RWPE2 (cell line): Measurements from ENCODE around the gene ZC3H8.

Experiments
- ATAC-seq: fragments of 200-7000 bp; cut with Tn5 transposase; 3 replicates; pipeline ENCODE4 v1.9.1; 2021; ENCODE audit warnings: low read depth
- DNase-seq: peaks from one replicate; pipeline ENCODE4 v3.0.0-alpha.2; 2020; ENCODE audit warnings: low spot score
- H3K27ac ChIP-seq: fragments of 450-650 bp; 2 replicates; pipeline ENCODE4 v1.5.1; 2017; ENCODE audit warnings: mild to moderate bottlenecking; ENCODE audit not compliant: poor library complexity, severe bottlenecking
- H3K27me3 ChIP-seq: fragments of 250-450 bp; sonication (Bioruptor Pico); 2 replicates; pipeline ENCODE4 v1.5.1; 2021; ENCODE audit warnings: mild to moderate bottlenecking, moderate library complexity; ENCODE audit not compliant: insufficient read depth, poor library complexity, severe bottlenecking
- H3K36me3 ChIP-seq: fragments of 250-450 bp; sonication (Bioruptor Pico); 2 replicates; pipeline ENCODE4 v1.5.1; 2020; ENCODE audit warnings: low read depth, mild to moderate bottlenecking, moderate library complexity
- H3K4me1 ChIP-seq: fragments of 250-450 bp; sonication (Bioruptor Pico); 2 replicates; pipeline ENCODE4 v1.5.1; 2021; ENCODE audit warnings: mild to moderate bottlenecking, moderate library complexity; ENCODE audit not compliant: insufficient read depth, poor library complexity, severe bottlenecking
- H3K4me3 ChIP-seq: fragments of 250-450 bp; sonication (Bioruptor Pico); 2 replicates; pipeline ENCODE4 v1.5.1; 2021; ENCODE audit warnings: mild to moderate bottlenecking, moderate library complexity; ENCODE audit not compliant: severe bottlenecking
- H3K9me3 ChIP-seq: fragments of 250-450 bp; sonication (Bioruptor Pico); 2 replicates; pipeline ENCODE4 v1.5.1; 2021; ENCODE audit warnings: mild to moderate bottlenecking, moderate library complexity; ENCODE audit not compliant: severe bottlenecking
- TF ChIP-seq, protein P1 (sequence below): fragments of 450-650 bp; IDR thresholded peaks from one replicate; pipeline ENCODE4 v1.5.1; 2017; ENCODE audit warnings: mild to moderate bottlenecking, moderate library complexity; ENCODE audit not compliant: poor library complexity, severe bottlenecking

Gene ZC3H8

DNA sequence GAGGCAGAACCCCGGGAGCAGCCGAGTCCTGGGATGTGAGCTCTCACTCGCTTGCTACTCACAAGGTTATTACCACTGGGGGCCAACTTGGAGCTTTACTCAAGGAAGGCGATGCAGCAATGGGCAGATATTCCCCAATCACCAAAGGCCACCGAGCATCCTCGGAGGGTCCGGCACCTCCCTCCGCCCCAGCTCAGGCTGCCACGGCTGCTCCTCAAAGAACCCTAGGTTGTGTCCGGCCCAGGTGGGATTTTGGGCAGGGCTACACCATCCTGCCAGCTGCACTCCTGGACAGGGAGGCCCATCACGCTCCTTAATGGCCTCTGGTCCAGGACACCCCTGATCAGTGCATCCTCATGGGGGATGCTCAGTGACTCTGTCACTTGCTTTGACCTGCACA, 91.9 kb downstream of the ZC3H8 start:
- Histone ChIP-seq H3K27me3 (no peaks in the 10 kb centered on the region), H3K9me3 (no peaks in the 10 kb centered on the region), H3K4me3 (no peak overlapping the region), H3K4me1 (no peaks in the 10 kb centered on the region), H3K36me3 (no peaks in the 10 kb centered on the region), H3K27ac (no peak overlapping the region)
- ATAC-seq = no peak
- DNase-seq = no peak
- TF ChIP-seq, protein P1, sequence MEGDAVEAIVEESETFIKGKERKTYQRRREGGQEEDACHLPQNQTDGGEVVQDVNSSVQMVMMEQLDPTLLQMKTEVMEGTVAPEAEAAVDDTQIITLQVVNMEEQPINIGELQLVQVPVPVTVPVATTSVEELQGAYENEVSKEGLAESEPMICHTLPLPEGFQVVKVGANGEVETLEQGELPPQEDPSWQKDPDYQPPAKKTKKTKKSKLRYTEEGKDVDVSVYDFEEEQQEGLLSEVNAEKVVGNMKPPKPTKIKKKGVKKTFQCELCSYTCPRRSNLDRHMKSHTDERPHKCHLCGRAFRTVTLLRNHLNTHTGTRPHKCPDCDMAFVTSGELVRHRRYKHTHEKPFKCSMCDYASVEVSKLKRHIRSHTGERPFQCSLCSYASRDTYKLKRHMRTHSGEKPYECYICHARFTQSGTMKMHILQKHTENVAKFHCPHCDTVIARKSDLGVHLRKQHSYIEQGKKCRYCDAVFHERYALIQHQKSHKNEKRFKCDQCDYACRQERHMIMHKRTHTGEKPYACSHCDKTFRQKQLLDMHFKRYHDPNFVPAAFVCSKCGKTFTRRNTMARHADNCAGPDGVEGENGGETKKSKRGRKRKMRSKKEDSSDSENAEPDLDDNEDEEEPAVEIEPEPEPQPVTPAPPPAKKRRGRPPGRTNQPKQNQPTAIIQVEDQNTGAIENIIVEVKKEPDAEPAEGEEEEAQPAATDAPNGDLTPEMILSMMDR = no peak

DNA sequence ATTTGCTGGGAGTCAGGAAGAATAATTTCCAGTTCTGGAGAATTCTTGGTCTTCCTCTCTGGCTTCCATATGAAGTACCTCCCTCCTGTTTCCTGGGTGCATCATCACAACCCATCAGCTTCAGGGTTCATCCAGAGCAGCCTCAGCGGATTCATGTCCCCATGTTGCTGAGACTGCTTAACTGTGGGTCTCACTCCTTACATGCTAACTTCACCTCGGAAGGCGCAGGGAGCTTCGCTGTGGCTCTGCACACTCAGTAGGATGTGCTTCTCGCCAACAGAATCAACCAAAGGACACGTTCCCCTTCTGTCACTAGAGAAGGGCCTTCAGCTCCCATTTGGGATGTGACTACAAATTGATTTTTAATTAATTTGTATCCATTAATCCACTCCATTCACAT, 92.5 kb downstream of the ZC3H8 start:
- Histone ChIP-seq H3K36me3 (no peaks in the 10 kb centered on the region), H3K4me3 (no peak overlapping the region), H3K9me3 (no peaks in the 10 kb centered on the region), H3K4me1 (no peaks in the 10 kb centered on the region), H3K27ac (no peak overlapping the region), H3K27me3 (no peaks in the 10 kb centered on the region)
- no peak for DNase-seq
- no peak for ATAC-seq
- TF ChIP-seq, protein P1 = no peak
